SJSA1 (cell line): ENCODE results near the gene SEZ6. TPM values are rescaled to one million over a fixed set of nuclear protein-coding genes. Genes with fewer than 3 reads are reported as not detected.

ENCODE experiments used
- DNase-seq, 2 experiments: peaks; one replicate each; pipeline ENCODE4 v3.0.0-alpha.2; 2015 to 2020; ENCODE audit warnings: low spot score in 2 of 2, low read depth in 1 of 2
- H3K27ac ChIP-seq: fragments of 250-450 bp; sonication (Bioruptor Pico); 2 replicates; pipeline ENCODE4 v1.5.1; 2020; ENCODE audit warnings: mild to moderate bottlenecking, moderate library complexity
- H3K27me3 ChIP-seq: fragments of 250-450 bp; sonication (Bioruptor Pico); replicated peaks from 2 replicates; pipeline ENCODE4 v1.5.1; 2020; ENCODE audit warnings: mild to moderate bottlenecking, moderate library complexity
- H3K36me3 ChIP-seq: fragments of 250-450 bp; sonication (Bioruptor Pico); 2 replicates; pipeline ENCODE4 v1.5.1; 2020; ENCODE audit warnings: mild to moderate bottlenecking
- H3K4me1 ChIP-seq: fragments of 250-450 bp; sonication (Bioruptor Pico); replicated peaks from 2 replicates; pipeline ENCODE4 v1.6.1; 2021; ENCODE audit warnings: mild to moderate bottlenecking
- H3K4me3 ChIP-seq: fragments of 250-450 bp; sonication (Bioruptor Pico); 2 replicates; pipeline ENCODE4 v1.5.1; 2020; ENCODE audit warnings: mild to moderate bottlenecking
- H3K9me3 ChIP-seq: fragments of 250-450 bp; sonication (Bioruptor Pico); replicated peaks from 2 replicates; pipeline ENCODE4 v1.5.1; 2020; ENCODE audit warnings: mild to moderate bottlenecking
- total RNA-seq: library from RNA; depleted of rRNA; stranded (reverse); fragments of >200 nt; shearing (Covaris generic); gene quantifications from 2 replicates; pipeline ENCODE4 v1.2.3, GENCODE V29; 2014

The SEZ6 gene
- total RNA-seq, 1 experiment from 2014 or later = not detected

- H3K4me3 ChIP-seq = no peak overlapping the region
- no peaks in the 10 kb centered on the region for H3K9me3 ChIP-seq
- DNase-seq = no peak
- H3K36me3 ChIP-seq = no peaks in the 10 kb centered on the region
- no peaks in the 10 kb centered on the region for H3K4me1 ChIP-seq
- peaks cover 81% of the 10 kb centered on the region for H3K27me3 ChIP-seq
- H3K27ac ChIP-seq = no peak overlapping the region
These were observed 15.4 kb upstream of the SEZ6 start for GRCh38 chr17:29021226-29021625.

GRCh38 chr17:29020576-29020975, 14.7 kb upstream of the SEZ6 start:
- H3K27me3 ChIP-seq = peaks cover 76% of the 10 kb centered on the region
- no peak overlapping the region for H3K27ac ChIP-seq
- no peaks in the 10 kb centered on the region for H3K36me3 ChIP-seq
- no peaks in the 10 kb centered on the region for H3K9me3 ChIP-seq
- no peak for DNase-seq
- no peak overlapping the region for H3K4me3 ChIP-seq
- H3K4me1 ChIP-seq = no peaks in the 10 kb centered on the region

GRCh38 chr17:29019475-29020181, 13.8 kb upstream of the SEZ6 start:
- no peak for DNase-seq
- Histone ChIP-seq H3K36me3 (no peaks in the 10 kb centered on the region), H3K4me3 (no peak overlapping the region), H3K9me3 (no peaks in the 10 kb centered on the region), H3K27ac (no peak overlapping the region), H3K27me3 (peaks cover 74% of the 10 kb centered on the region), H3K4me1 (no peaks in the 10 kb centered on the region)

GRCh38 chr17:29018788-29019474, 13.1 kb upstream of the SEZ6 start:
- Histone ChIP-seq H3K4me3 (no peak overlapping the region), H3K27me3 (peaks cover 72% of the 10 kb centered on the region), H3K36me3 (no peaks in the 10 kb centered on the region)

GRCh38 chr17:29016345-29017210, 10.7 kb upstream of the SEZ6 start:
- DNase-seq = no peak
- H3K4me1 ChIP-seq = no peaks in the 10 kb centered on the region
- H3K27ac ChIP-seq = no peak overlapping the region
- H3K27me3 ChIP-seq = peaks cover 56% of the 10 kb centered on the region
- H3K4me3 ChIP-seq = no peak overlapping the region
- no peaks in the 10 kb centered on the region for H3K36me3 ChIP-seq
- H3K9me3 ChIP-seq = no peaks in the 10 kb centered on the region

More at GRCh38 chr17:29018788-29019474, 13.1 kb upstream of the SEZ6 start:
- no peak for DNase-seq
- Histone ChIP-seq H3K4me1 (no peaks in the 10 kb centered on the region), H3K9me3 (no peaks in the 10 kb centered on the region), H3K27ac (no peak overlapping the region)

GRCh38 chr17:29014716-29015115, 8.9 kb upstream of the SEZ6 start:
- Histone ChIP-seq H3K9me3 (no peaks in the 10 kb centered on the region), H3K27me3 (peaks cover 41% of the 10 kb centered on the region), H3K36me3 (no peaks in the 10 kb centered on the region), H3K4me1 (no peaks in the 10 kb centered on the region), H3K4me3 (no peak overlapping the region), H3K27ac (no peak overlapping the region)
- DNase-seq = no peak

GRCh38 chr17:29012535-29012934, 6.7 kb upstream of the SEZ6 start:
- H3K36me3 ChIP-seq = no peaks in the 10 kb centered on the region
- H3K27ac ChIP-seq = no peak overlapping the region
- peaks cover 6% of the 10 kb centered on the region; the same call in 1 of the 2 replicates for H3K4me1 ChIP-seq
- no peaks in the 10 kb centered on the region for H3K9me3 ChIP-seq
- H3K27me3 ChIP-seq = peaks cover 20% of the 10 kb centered on the region
- DNase-seq = no peak
- no peak overlapping the region for H3K4me3 ChIP-seq

GRCh38 chr17:29010586-29010985, 4.8 kb upstream of the SEZ6 start:
- DNase-seq = no peak
- no peaks in the 10 kb centered on the region for H3K36me3 ChIP-seq
- no peaks in the 10 kb centered on the region; the same call in 1 of the 2 replicates for H3K9me3 ChIP-seq
- H3K27ac ChIP-seq = no peak overlapping the region
- H3K4me1 ChIP-seq = peaks cover 6% of the 10 kb centered on the region; the same call in 1 of the 2 replicates
- H3K4me3 ChIP-seq = no peak overlapping the region
- H3K27me3 ChIP-seq = peaks cover 10% of the 10 kb centered on the region

GRCh38 chr17:29010129-29010528, 4.3 kb upstream of the SEZ6 start:
- Histone ChIP-seq H3K27me3 (peaks cover 15% of the 10 kb centered on the region), H3K36me3 (no peaks in the 10 kb centered on the region), H3K9me3 (no peaks in the 10 kb centered on the region; the same call in 1 of the 2 replicates), H3K27ac (no peak overlapping the region), H3K4me3 (no peak overlapping the region), H3K4me1 (peaks cover 6% of the 10 kb centered on the region; the same call in 1 of the 2 replicates)
- no peak for DNase-seq

- Histone ChIP-seq H3K27me3 (peaks cover 27% of the 10 kb centered on the region), H3K27ac (no peak overlapping the region), H3K4me1 (peaks cover 6% of the 10 kb centered on the region; the same call in 1 of the 2 replicates), H3K36me3 (no peaks in the 10 kb centered on the region), H3K4me3 (no peak overlapping the region), H3K9me3 (no peaks in the 10 kb centered on the region; the same call in none of the 2 replicates)
- DNase-seq = no peak
These were observed 2.8 kb upstream of the SEZ6 start for GRCh38 chr17:29008591-29008990.

GRCh38 chr17:29007860-29008455, 2.1 kb upstream of the SEZ6 start:
- H3K4me1 ChIP-seq = peaks cover 6% of the 10 kb centered on the region; the same call in 1 of the 2 replicates
- peak in 1 of 2 experiments; percentile 18 for DNase-seq
- H3K27me3 ChIP-seq = peaks cover 33% of the 10 kb centered on the region
- H3K9me3 ChIP-seq = no peaks in the 10 kb centered on the region; the same call in none of the 2 replicates
- no peaks in the 10 kb centered on the region for H3K36me3 ChIP-seq
- H3K27ac ChIP-seq = no peak overlapping the region
- no peak overlapping the region for H3K4me3 ChIP-seq

- H3K27me3 ChIP-seq = peaks cover 35% of the 10 kb centered on the region
- no peak for DNase-seq
- H3K27ac ChIP-seq = no peak overlapping the region
- H3K36me3 ChIP-seq = no peaks in the 10 kb centered on the region
- H3K4me3 ChIP-seq = no peak overlapping the region
- no peaks in the 10 kb centered on the region; the same call in none of the 2 replicates for H3K9me3 ChIP-seq
- peaks cover 6% of the 10 kb centered on the region; the same call in 1 of the 2 replicates for H3K4me1 ChIP-seq
These were observed 1.6 kb upstream of the SEZ6 start for GRCh38 chr17:29007456-29007855.

GRCh38 chr17:29004081-29004692, 1.6 kb downstream of the SEZ6 start:
- H3K36me3 ChIP-seq = no peaks in the 10 kb centered on the region
- H3K4me3 ChIP-seq = no peak overlapping the region
- no peaks in the 10 kb centered on the region; the same call in none of the 2 replicates for H3K9me3 ChIP-seq
- H3K27ac ChIP-seq = no peak overlapping the region
- peaks cover 6% of the 10 kb centered on the region; the same call in 1 of the 2 replicates for H3K4me1 ChIP-seq
- no peak for DNase-seq
- H3K27me3 ChIP-seq = peaks cover 33% of the 10 kb centered on the region
